GF-D8 (cell line): ENCODE results near the gene GTF2I.
"Not testable (repeated sequence)": the region's sequence is repeated elsewhere in the genome, so short reads cannot be mapped to it uniquely, and the experiment has no call there.

Experiments
- DNase-seq: peaks from one replicate; lab custom pipeline; 2025; lab: John Stamatoyannopoulos, UW

Gene GTF2I

DNA sequence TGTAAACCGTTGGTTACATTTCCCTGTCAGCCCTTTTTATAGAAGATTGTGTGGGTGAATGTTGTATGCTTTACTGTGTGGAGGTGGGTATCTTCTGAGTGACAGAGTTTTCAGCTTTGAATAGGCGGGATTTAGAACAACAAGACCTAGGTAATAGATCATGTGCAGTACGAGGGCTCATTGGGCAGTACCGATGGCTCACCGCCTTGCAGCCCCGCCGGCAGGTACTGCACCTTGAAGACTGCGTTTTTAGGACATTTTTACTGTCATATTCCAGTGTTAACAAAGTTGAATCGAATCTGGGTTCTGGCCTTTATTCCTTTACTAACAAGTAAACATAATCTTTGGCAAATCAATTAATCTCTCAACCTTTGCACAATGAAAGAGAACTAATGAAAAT lies 60.4 kb downstream of the GTF2I start:
- no peak for DNase-seq

DNA sequence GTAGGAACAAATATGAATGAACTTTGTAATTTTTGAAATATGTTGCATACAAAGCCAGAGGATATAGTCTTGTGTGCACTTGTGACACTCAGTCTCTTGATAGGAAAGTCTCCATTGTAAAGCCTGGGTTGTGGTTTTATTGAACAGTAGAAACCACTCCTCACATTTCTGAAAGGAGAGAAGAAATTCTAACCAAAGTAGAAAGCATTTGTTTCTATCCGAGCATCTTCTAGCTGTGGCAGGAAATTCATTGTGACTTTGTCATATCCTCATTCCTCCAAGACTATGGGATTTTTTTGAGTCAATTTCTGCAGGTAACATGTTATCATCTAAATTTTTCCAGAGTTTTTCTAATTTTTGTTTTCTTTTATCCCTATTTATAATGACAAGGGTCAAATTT lies 60.8 kb downstream of the GTF2I start:
- no peak for DNase-seq

GRCh38 chr7:74722153-74722552 lies 64.6 kb downstream of the GTF2I start:
- no peak for DNase-seq

- no peak for DNase-seq
Measured at GRCh38 chr7:74725840-74726239, 68.3 kb downstream of the GTF2I start.

DNA sequence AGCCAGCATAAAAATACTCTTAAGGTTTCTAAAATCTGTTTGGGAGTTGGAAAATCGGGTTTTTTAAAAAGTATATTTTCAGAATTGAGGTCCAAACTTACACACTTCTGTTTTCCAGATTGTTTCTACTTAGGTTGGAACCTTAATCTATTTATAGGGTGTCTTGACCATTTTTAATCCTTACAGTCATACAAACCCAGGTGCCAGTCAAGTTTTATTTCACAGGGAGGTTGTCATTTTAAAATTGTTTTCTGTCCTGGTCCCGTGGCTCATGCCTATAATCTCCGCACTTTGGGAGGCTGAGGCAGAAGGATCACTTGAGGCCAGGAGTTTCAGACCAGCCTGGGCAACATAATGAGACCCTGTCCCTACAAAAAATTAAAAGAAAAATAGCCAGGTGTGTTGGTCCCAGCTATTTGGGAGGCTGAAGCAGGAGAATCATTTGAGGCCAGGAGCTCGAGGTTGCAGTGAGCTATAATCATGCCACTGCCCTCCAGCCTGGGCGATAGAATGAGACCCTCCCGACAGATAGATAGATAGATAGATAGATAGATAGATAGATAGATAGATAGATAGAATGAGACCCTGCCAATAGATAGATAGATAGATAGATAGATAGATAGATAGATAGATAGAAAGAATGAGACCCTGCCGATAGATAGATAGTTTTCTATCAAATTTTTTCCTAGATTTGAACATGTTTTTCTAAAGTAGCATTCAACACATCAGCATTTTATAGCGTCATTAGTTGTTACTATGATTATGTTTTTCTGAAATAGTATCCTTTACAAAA lies 69.0 kb downstream of the GTF2I start:
- no peak for DNase-seq

DNA sequence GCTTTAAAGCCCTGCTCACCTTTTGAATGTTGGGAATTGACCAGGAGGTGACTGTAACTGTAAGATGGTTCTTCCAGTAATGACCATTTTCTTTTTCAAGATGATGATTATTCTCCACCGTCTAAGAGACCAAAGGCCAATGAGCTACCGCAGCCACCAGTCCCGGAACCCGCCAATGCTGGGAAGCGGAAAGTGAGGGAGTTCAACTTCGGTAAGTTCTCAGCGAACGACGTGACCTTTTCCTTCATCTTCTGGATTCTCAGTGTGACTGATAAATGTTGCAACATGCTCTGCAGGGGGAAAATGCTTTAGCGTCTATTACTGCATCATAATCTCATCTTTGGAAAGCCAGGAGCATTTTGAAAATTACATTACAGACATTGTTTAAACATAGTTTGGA lies 71.2 kb downstream of the GTF2I start:
- DNase-seq, result not testable (repeated sequence)

DNA sequence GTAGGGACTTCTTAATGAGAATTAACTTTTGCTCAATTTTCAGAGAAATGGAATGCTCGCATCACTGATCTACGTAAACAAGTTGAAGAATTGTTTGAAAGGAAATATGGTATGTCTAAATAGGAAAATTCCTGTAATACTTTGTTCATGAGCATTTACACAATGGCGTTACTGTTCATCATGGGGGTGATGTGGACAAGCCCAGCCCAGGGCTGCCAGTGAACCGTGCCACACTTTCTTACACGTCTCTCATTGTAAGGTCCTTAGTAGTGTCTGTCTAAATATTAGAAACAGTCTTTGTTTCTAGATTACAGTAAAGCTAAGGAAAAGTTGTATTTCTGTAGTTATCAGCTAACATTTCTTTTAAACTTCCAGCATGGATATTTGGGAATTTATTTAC lies 72.7 kb downstream of the GTF2I start:
- DNase-seq, result not testable (repeated sequence)

- DNase-seq, result not testable (repeated sequence)
Measured at GRCh38 chr7:74739974-74740703, 82.6 kb downstream of the GTF2I start.

DNA sequence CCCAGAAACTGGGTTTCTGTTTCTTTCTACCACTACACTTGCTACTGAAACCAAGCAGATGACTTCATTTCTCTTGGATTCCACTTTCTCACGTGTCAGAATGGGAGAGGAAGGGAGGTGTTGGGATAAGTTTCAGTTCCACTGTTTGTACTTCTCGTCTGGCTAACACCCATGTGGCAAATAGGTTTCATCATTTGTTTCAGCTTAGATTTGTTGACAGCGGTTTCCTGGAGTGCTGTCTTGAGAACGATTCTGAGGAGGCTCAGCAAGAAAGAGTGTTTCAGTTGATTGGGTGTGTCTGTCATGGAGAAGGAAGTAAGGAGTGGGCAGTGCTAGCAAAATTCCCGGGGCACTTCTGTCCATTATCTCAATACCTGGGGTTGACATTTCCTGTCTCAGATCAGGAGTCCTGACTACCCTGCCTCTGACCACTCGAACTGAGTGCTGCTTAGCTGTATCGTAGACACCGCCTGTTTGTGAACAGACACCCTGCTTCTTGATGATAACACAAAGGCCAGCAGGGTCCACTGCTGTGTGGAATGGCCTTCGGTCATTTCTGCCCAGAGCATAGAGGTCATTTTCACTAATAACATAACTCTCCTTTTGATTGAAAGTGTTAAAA lies 86.5 kb downstream of the GTF2I start:
- DNase-seq, result not testable (repeated sequence)

- not testable (repeated sequence) for DNase-seq
Measured at GRCh38 chr7:74753921-74754482, 96.5 kb downstream of the GTF2I start.

GRCh38 chr7:74756673-74757072 lies 99.2 kb downstream of the GTF2I start:
- DNase-seq, result not testable (repeated sequence)

DNA sequence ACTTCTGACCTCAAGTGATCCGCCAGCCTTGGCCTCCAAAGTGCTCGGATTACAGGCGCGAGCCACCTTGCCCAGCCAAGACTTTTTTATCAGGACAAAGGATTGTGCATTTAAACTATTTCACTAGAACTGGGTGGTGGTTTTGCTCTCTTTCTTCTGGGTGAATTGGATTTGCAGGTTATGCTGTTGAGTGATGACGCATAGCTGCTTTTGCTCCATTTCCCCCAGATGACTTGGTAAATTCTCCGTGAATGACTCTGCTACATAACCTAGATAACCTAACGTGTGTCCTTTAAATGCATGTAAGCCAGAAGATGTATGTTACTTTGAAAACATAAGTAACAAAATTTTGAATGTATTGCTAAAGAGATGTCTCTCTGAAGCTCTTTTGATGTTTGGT lies 100.8 kb downstream of the GTF2I start:
- not testable (repeated sequence) for DNase-seq

GRCh38 chr7:74758982-74759381 lies 101.5 kb downstream of the GTF2I start:
- DNase-seq, result not testable (repeated sequence)

- not testable (repeated sequence) for DNase-seq
Measured at GRCh38 chr7:74765205-74765918, 107.8 kb downstream of the GTF2I start.

GRCh38 chr7:74766509-74766908 lies 109.0 kb downstream of the GTF2I start:
- DNase-seq, result not testable (repeated sequence)

GRCh38 chr7:74766991-74767390 lies 109.5 kb downstream of the GTF2I start:
- not testable (repeated sequence) for DNase-seq

GRCh38 chr7:74770062-74770461 lies 112.5 kb downstream of the GTF2I start:
- not testable (repeated sequence) for DNase-seq

GRCh38 chr7:74772093-74772492 lies 114.6 kb downstream of the GTF2I start:
- DNase-seq, result not testable (repeated sequence)

DNA sequence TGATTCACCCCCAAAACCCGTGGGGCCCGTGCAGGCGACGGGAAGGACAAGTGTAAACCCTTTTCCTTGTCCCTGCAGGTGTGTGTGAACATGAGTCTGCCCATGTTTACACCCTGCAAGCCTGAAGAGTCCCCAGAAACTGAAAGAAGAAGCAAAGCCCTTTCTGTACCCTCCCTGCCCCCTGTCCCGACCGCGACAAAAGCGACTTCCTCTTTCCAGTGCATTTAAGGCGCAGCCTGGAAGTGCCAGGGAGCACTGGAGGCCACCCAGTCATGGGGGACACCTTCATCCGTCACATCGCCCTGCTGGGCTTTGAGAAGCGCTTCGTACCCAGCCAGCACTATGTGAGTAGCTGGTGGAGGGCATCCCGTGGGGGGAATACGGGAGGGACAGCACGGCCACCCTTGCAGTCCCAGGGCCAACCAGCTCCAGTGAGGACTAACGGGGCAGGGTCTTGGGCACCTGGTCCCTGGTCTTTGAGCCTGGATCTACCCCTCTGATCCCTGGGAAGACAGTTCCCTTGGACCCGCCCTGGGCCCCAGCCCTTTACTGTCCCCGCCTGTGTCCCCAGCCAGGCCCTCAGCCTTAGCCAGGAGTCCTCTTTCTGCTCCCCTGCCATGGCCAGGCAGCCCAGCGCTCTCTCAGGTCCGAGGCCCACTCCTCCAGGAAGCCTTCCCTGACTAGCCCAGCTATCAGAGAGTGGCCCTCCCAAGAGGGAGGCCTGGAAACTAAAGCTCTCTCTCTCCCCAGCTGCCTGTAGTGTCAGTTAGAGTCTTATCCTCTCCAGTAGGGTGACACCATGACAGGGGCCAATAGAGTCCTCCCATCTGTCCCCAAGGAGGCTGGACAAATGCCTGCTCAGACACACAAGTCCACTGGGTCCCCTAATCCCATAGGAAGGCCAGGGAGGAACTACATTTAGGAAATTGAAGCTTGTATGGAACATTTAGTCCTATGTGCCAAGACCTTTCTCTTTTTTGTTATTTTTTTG lies 116.5 kb downstream of the GTF2I start, which contains the start of gene NCF1:
NCF1 (plus strand) TSS at position 252 of the 991 bp plus-strand sequence; CDS start at position 273, 21 bp downstream.
- not testable (repeated sequence) for DNase-seq

GRCh38 chr7:74775111-74775510 lies 117.6 kb downstream of the GTF2I start:
- not testable (repeated sequence) for DNase-seq
